Measurements from ENCODE around the gene EFEMP2.
"Not testable (repeated sequence)": the region's sequence is repeated elsewhere in the genome, so short reads cannot be mapped to it uniquely, and the experiment has no call there.

The EFEMP2 gene

DNA sequence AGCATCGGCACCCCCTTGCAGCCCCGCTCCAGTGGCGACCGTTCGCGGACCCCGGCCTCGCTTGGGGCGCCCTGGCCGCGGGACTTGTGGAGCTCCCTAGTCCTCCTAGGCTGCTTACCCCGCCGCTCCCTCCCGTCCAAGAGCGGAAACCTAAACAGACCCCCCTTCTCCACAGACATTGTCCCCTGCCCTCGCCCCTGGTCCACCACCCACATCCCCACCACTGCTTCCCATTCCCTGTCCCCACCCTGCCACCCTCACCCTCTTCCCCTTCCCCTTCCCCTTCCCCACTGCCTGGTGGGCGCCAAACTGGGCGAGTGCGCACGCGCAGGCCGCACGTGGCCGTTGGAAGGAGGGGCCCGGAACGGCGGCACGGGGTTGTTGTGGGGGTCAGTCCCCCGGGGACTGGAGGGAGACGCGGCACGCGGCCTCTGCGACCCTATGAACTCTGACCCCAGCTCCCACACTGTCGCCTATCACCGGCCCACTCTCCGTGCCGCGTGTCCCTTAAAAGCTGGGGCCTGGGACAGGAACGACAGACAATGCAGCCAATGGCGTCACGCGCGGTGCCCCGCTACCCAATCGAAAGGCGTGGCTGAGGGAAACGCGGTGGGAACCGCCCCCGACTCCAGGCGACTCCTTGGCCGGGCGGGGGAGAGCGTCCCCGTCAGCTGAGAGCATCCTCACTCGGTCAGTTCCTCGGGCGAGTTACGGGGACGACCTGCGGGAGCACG lies 39.1 kb downstream of the EFEMP2 start, which contains the start of gene SNX32:
Gene SNX32 (plus strand): TSS at position 667 of the 734 bp plus-strand sequence. CDS start 103 bp downstream, outside the sequence.
- Histone ChIP-seq H3K36me3 (ENCODE audit: control insufficient read depth in 2 of 2, insufficient read depth in 2 of 2, low read length in 2 of 2) (no peaks in the 10 kb centered on the region), H3K9me3 (ENCODE audit: control insufficient read depth in 2 of 2, low read length in 2 of 2) (no peaks in the 10 kb centered on the region), H3K27me3 (ENCODE audit: control insufficient read depth in 1 of 2, insufficient read depth in 2 of 2, low read length in 2 of 2) (no peaks in the 10 kb centered on the region), H3K9ac (ENCODE audit: low read length in 2 of 2) (peak within 1 kb of the TSS; percentile 58 to 65), H3K4me3 (ENCODE audit: low read length in 2 of 2) (peak within 1 kb of the TSS; percentile 71 to 85), H3K27ac (ENCODE audit: low read length) (no peak within 1 kb of the TSS), H3K4me1 (ENCODE audit: control insufficient read depth, insufficient read depth, low read length) (peaks cover 19% of the 10 kb centered on the region)

DNA sequence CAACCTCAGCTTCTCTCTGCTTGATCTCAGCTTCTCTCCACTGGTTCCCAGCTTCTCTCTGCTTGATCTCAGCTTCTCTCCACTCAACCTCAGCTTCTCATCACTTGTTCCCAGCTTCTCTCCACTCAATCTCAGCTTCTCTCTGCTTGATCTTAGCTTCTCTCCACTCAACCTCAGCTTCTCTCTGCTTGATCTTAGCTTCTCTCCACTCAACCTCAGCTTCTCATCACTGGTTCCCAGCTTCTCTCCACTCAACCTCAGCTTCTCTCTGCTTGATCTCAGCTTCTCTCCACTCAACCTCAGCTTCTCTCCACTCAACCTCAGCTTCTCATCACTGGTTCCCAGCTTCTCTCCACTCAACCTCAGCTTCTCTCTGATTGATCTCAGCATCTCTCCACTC lies 40.4 kb downstream of the EFEMP2 start:
- H3K27me3 ChIP-seq (ENCODE audit: control insufficient read depth in 1 of 2, insufficient read depth in 2 of 2, low read length in 2 of 2); H3K36me3 ChIP-seq (ENCODE audit: control insufficient read depth in 2 of 2, insufficient read depth in 2 of 2, low read length in 2 of 2); H3K9ac ChIP-seq (ENCODE audit: low read length in 2 of 2); H3K9me3 ChIP-seq (ENCODE audit: control insufficient read depth in 2 of 2, low read length in 2 of 2); H3K4me3 ChIP-seq (ENCODE audit: low read length in 2 of 2); H3K27ac ChIP-seq (ENCODE audit: low read length): not testable (repeated sequence)
- peaks cover 19% of the 10 kb centered on the region for H3K4me1 ChIP-seq (ENCODE audit: control insufficient read depth, insufficient read depth, low read length)

DNA sequence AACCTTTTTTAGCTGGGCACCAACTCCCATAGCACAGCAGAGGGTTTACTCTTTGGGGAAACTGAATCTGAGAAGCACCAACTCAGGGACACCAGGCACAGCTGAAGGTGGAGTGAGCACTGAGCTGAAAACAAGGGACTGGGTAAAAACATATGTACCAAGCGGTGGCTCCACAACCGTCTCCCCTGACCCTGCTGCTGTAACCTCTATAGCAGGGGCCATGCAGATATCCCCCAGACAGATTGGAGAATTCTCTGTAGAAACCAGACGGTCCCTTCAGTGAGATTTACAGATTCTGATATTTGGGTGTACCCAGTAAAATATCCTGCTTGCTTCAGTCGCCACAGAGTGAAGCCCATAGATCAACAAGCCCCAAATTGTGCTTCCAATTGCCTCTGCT lies 43.1 kb downstream of the EFEMP2 start:
- H3K9me3 ChIP-seq (ENCODE audit: control insufficient read depth in 2 of 2, low read length in 2 of 2): no peaks in the 10 kb centered on the region
- H3K27ac ChIP-seq (ENCODE audit: low read length): no peak overlapping the region
- no peak overlapping the region for H3K4me3 ChIP-seq (ENCODE audit: low read length in 2 of 2)
- no peaks in the 10 kb centered on the region for H3K36me3 ChIP-seq (ENCODE audit: control insufficient read depth in 2 of 2, insufficient read depth in 2 of 2, low read length in 2 of 2)
- H3K9ac ChIP-seq (ENCODE audit: low read length in 2 of 2): no peak overlapping the region
- H3K27me3 ChIP-seq (ENCODE audit: control insufficient read depth in 1 of 2, insufficient read depth in 2 of 2, low read length in 2 of 2): no peaks in the 10 kb centered on the region
- peaks cover 15% of the 10 kb centered on the region for H3K4me1 ChIP-seq (ENCODE audit: control insufficient read depth, insufficient read depth, low read length)

DNA sequence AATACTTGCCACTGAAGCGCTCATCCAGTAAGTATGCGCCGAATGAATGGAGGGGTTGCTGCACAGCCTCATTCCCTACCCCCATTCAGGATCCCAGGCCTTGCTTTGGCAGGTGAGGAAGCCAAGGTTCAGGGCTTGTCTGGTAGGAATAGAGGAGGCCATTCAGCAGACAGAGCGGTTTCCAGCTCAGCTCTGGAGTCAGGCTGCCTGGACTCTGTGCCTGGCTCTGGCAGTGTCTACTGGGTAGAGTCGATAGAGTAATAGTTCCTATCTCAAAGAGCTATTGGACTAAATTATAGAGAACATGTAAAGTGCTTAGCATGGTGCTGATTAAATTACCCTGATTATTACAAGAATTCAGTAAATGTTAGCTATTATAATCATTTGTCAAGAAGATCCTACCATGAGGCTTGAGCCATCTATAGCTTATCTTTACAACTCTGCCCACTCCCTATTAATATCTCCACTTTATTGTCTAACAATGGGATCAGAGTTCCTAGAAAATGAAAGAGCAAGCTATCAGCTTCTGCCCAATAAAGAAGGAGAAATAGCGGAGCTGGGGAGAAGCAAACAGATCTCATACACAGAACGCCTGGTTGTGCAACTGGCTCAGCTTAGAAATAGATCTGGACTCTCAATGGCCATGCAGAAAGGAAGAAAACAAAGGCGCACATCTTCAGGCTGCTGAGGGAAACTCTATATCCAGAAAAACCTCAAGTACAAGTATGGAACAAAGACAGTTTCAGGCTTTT lies 45.4 kb downstream of the EFEMP2 start:
- Histone ChIP-seq H3K4me1 (ENCODE audit: control insufficient read depth, insufficient read depth, low read length) (no peaks in the 10 kb centered on the region), H3K36me3 (ENCODE audit: control insufficient read depth in 2 of 2, insufficient read depth in 2 of 2, low read length in 2 of 2) (no peaks in the 10 kb centered on the region), H3K4me3 (ENCODE audit: low read length in 2 of 2) (no peak overlapping the region), H3K27ac (ENCODE audit: low read length) (no peak overlapping the region), H3K27me3 (ENCODE audit: control insufficient read depth in 1 of 2, insufficient read depth in 2 of 2, low read length in 2 of 2) (no peaks in the 10 kb centered on the region), H3K9ac (ENCODE audit: low read length in 2 of 2) (no peak overlapping the region), H3K9me3 (ENCODE audit: control insufficient read depth in 2 of 2, low read length in 2 of 2) (no peaks in the 10 kb centered on the region)

DNA sequence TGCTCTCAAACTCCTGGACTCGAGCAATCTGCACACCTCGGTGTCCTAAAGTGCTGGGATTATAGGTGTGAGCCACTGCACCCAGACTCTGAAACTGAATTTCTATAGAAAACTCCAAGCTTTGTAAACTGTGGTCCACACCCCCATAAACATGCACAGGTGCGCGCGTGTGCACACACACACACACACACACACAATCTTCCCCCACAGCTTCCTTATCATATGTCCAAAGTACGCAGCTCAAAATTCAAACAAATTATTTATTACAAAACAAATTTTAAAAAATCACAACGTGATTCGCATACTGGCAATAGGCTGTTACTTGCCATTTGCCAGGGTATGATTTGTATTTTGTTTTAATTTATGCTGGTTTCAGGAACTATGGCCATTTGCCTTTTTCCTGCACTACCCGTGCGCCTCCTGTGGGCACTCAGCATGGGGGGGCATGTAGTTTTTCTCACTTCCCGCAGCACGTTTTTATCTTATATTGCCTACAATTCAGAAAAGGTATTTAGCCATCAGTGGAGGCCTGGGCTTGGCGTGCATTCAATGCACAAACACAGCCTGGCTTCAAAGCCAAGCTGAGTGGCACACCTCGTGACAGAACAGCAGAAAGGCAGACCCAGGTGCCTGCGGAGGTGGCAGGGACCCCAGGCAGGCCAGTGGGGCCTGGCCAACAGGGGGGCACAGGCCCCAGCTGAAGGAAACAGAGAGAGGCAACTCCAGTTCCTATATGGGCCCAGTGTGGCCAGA lies 49.6 kb downstream of the EFEMP2 start:
- H3K27ac ChIP-seq (ENCODE audit: low read length): no peak overlapping the region
- H3K4me3 ChIP-seq (ENCODE audit: low read length in 2 of 2): no peak overlapping the region
- H3K27me3 ChIP-seq (ENCODE audit: control insufficient read depth in 1 of 2, insufficient read depth in 2 of 2, low read length in 2 of 2): peaks cover 0 to 2% of the 10 kb centered on the region in 2 donors
- no peak overlapping the region for H3K9ac ChIP-seq (ENCODE audit: low read length in 2 of 2)
- H3K9me3 ChIP-seq (ENCODE audit: control insufficient read depth in 2 of 2, low read length in 2 of 2): no peaks in the 10 kb centered on the region
- peaks cover 3% of the 10 kb centered on the region for H3K4me1 ChIP-seq (ENCODE audit: control insufficient read depth, insufficient read depth, low read length)
- no peaks in the 10 kb centered on the region for H3K36me3 ChIP-seq (ENCODE audit: control insufficient read depth in 2 of 2, insufficient read depth in 2 of 2, low read length in 2 of 2)

DNA sequence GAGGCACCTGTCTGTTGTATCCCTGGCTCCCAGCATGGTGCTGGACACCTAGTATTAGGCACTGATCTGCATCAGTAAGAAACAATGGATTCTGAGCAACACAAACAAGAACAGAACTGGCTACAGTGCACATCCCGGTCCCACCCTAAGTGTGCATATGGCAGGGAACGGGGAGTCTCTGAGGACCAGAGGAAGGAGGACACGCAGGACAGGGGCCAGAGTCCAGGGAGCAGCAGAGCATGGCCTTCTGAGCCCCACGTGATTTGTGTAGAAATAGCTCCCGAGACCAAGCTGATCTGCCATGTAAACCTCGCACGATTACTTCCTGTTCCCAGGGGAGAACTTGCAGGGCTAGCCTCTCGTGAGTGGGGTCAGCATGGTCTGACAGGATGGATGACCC lies 51.5 kb downstream of the EFEMP2 start:
- Histone ChIP-seq H3K27ac (ENCODE audit: low read length) (no peak overlapping the region), H3K27me3 (ENCODE audit: control insufficient read depth in 1 of 2, insufficient read depth in 2 of 2, low read length in 2 of 2) (peaks cover 0 to 2% of the 10 kb centered on the region in 2 donors), H3K36me3 (ENCODE audit: control insufficient read depth in 2 of 2, insufficient read depth in 2 of 2, low read length in 2 of 2) (no peaks in the 10 kb centered on the region), H3K9ac (ENCODE audit: low read length in 2 of 2) (no peak overlapping the region), H3K4me3 (ENCODE audit: low read length in 2 of 2) (no peak overlapping the region), H3K4me1 (ENCODE audit: control insufficient read depth, insufficient read depth, low read length) (peaks cover 12% of the 10 kb centered on the region), H3K9me3 (ENCODE audit: control insufficient read depth in 2 of 2, low read length in 2 of 2) (no peaks in the 10 kb centered on the region)

DNA sequence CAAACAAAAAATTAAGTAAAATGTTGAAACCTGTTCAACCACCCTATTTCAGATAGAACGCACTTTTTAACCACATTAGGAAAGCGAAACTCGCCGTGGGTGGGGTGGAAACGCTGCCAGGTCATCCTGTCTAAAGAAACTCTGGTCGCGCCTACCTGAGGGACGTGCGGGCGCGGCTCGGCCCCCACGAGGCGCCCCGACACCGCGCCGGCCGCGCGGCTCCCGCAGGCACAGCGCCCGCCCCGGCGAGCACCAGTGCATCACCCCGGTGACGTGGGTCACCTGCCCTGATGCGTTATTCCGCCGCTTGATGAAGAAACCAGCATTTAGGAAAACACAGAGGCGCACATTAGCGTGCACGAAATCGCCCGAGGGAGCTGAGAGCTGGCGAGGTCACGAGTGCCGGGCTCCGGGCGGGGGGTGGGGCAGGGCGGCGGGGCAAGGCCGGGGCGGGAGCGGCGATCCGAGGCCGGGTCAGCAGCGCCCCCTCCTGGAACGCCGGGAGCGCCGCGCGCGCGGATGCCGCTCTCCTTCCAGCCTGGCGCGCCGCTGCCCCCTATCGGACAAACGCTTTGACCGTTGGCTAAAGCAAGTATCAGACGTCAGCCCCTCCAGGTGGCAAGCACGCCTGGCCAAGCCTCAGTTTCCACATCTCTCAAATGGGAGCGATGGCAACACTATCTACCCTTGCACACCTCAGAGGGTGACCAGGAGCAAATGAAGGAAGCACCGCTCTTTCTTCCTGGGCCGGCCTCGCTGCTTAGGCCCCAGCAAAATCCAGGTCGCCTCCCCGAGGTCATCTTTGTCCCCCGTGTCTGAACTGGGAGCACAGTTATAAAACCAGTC lies 54.5 kb downstream of the EFEMP2 start:
- Histone ChIP-seq H3K27me3 (ENCODE audit: control insufficient read depth in 1 of 2, insufficient read depth in 2 of 2, low read length in 2 of 2) (peaks cover 0 to 2% of the 10 kb centered on the region in 2 donors), H3K36me3 (ENCODE audit: control insufficient read depth in 2 of 2, insufficient read depth in 2 of 2, low read length in 2 of 2) (peaks cover 0 to 3% of the 10 kb centered on the region in 2 donors), H3K9ac (ENCODE audit: low read length in 2 of 2) (peak overlapping the region; percentile 74 to 82), H3K4me3 (ENCODE audit: low read length in 2 of 2) (peak overlapping the region; percentile 86 to 88), H3K27ac (ENCODE audit: low read length) (no peak overlapping the region), H3K9me3 (ENCODE audit: control insufficient read depth in 2 of 2, low read length in 2 of 2) (no peaks in the 10 kb centered on the region), H3K4me1 (ENCODE audit: control insufficient read depth, insufficient read depth, low read length) (peaks cover 12% of the 10 kb centered on the region)

DNA sequence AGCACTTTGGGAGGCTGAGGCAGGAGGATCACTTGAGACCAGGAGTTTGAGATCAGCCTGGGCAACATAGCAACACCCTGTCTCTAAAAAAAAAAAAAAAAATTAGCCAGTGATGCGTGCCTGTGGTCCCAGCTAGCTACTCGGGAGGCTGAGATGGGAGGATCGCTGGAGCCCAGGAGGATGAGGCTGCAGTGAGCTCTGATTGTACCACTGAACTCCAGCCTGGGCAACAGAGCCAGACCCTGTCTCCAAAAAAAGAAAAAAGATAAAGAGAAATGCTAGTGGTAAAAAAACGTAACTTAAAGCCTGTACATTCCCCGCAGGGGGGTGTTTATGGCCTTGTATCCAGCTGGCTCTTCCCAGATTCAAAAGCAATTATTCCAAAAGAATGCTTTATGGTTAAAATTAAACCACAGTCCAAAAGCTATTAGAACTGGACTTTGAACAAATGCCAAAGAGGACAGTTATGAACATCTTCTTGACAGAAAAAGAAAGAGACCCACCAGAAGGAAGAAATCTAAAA lies 55.2 kb downstream of the EFEMP2 start:
- peak overlapping the region; percentile 74 to 82 for H3K9ac ChIP-seq (ENCODE audit: low read length in 2 of 2)
- peaks cover 12% of the 10 kb centered on the region for H3K4me1 ChIP-seq (ENCODE audit: control insufficient read depth, insufficient read depth, low read length)
- peaks cover 0 to 2% of the 10 kb centered on the region in 2 donors for H3K27me3 ChIP-seq (ENCODE audit: control insufficient read depth in 1 of 2, insufficient read depth in 2 of 2, low read length in 2 of 2)
- H3K4me3 ChIP-seq (ENCODE audit: low read length in 2 of 2): peak overlapping the region; percentile 86 to 88
- H3K9me3 ChIP-seq (ENCODE audit: control insufficient read depth in 2 of 2, low read length in 2 of 2): no peaks in the 10 kb centered on the region
- H3K36me3 ChIP-seq (ENCODE audit: control insufficient read depth in 2 of 2, insufficient read depth in 2 of 2, low read length in 2 of 2): peaks cover 0 to 3% of the 10 kb centered on the region in 2 donors
- no peak overlapping the region for H3K27ac ChIP-seq (ENCODE audit: low read length)

DNA sequence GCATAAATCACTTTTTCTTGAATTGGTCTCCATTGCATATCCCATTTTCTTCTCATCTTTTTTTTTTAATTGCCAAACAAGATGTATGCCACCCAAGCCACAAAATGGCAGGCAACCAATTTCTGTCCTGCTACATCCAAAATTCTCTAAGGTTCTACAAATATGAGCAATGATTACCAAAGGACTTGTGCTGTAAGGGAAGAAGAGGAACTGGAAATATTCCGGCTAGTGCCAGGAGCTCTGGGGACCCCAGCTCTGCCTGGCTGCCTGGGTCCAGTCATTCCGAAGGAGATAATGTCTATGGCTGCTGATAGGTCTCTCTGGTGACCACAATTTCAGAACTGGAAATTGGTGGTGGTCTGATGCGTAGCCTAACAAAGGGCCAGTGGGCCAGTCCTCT lies 55.9 kb downstream of the EFEMP2 start:
- H3K4me3 ChIP-seq (ENCODE audit: low read length in 2 of 2): peak overlapping the region in 1 of 2 donors; percentile 86
- peaks cover 15% of the 10 kb centered on the region for H3K4me1 ChIP-seq (ENCODE audit: control insufficient read depth, insufficient read depth, low read length)
- H3K9me3 ChIP-seq (ENCODE audit: control insufficient read depth in 2 of 2, low read length in 2 of 2): no peaks in the 10 kb centered on the region
- no peak overlapping the region for H3K9ac ChIP-seq (ENCODE audit: low read length in 2 of 2)
- no peak overlapping the region for H3K27ac ChIP-seq (ENCODE audit: low read length)
- H3K36me3 ChIP-seq (ENCODE audit: control insufficient read depth in 2 of 2, insufficient read depth in 2 of 2, low read length in 2 of 2): peaks cover 0 to 3% of the 10 kb centered on the region in 2 donors
- peaks cover 0 to 2% of the 10 kb centered on the region in 2 donors for H3K27me3 ChIP-seq (ENCODE audit: control insufficient read depth in 1 of 2, insufficient read depth in 2 of 2, low read length in 2 of 2)

Measured in stomach smooth muscle (tissue), 2 donors.